ENCODE results near the gene NKX2-2.

The NKX2-2 gene

DNA sequence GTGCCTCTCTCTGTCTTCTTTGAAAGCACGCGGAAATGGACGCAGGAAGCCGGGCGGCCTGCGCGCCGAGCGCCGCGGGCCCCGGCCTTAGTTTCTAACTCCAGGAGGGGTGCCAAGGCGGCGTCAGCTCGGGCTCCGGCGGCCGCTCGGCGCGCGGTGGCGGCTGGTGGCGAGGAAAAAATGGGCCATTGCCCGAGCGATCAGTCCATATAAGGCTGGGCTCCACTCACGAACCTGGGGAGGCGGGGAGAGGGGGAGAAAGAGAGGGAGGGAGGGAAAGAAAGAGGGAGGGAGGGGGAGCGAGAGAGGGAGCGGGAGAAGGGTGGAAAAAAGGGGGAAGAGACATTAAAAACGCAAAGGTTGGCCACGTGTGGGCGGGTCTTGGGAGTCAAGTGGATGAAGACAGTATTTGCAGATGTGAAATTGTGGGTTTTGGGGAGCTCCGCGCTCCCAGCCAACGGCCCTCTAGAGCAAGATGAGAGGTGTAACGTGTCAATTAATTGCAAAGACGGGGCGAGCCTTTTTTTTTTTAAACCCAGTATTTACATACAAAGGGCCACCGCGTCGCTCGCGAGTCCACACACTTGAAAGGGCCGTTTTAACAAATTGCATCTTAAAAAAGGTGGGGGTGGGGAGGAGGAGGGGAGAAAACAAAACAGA lies at the start of gene NKX2-2:
TSS of gene NKX2-2 (minus strand) at position 184 of the 660 bp plus-strand sequence. CDS start 395 bp downstream, outside the sequence.
- no peak for DNase-seq
- Mint-ChIP-seq H3K4me3 (peak within 1 kb of the TSS; percentile 48), H3K36me3 (ENCODE audit: low read depth) (no peaks in the 10 kb centered on the region), H3K27ac (no peak within 1 kb of the TSS), H3K9me3 (no peaks in the 10 kb centered on the region), H3K4me1 (ENCODE audit: low read depth) (peaks cover 58% of the 10 kb centered on the region), H3K27me3 (peaks cover 89% of the 10 kb centered on the region)

GRCh38 chr20:21562656-21563055 lies 48.8 kb upstream of the NKX2-2 start:
- H3K27me3 Mint-ChIP-seq = peaks cover 24% of the 10 kb centered on the region
- no peak for DNase-seq
- no peak overlapping the region for H3K4me3 Mint-ChIP-seq
- H3K9me3 Mint-ChIP-seq = no peaks in the 10 kb centered on the region
- peaks cover 15% of the 10 kb centered on the region for H3K4me1 Mint-ChIP-seq (ENCODE audit: low read depth)
- H3K36me3 Mint-ChIP-seq (ENCODE audit: low read depth) = no peaks in the 10 kb centered on the region
- no peak overlapping the region for H3K27ac Mint-ChIP-seq

DNA sequence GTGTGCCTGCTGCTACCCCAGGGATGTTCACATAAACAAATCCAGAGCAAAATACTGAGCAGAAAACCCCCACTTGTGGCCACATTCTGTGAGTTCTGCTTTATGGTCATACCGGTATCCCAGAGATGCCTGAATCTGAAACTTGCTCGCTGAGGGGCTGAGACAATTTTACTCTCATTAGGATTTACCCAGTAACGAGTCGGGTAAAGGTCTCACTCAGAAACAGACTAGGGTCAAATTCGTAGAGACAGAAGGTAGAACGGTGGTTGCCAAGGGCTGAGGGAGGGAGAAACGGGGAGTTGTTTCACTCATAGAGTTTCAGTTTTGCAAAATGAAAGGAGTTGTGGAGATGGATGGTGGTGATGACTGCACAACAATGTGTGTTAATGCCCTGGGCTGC lies 45.4 kb upstream of the NKX2-2 start:
- no peaks in the 10 kb centered on the region for H3K9me3 Mint-ChIP-seq
- no peak for DNase-seq
- no peaks in the 10 kb centered on the region for H3K36me3 Mint-ChIP-seq (ENCODE audit: low read depth)
- H3K27me3 Mint-ChIP-seq = peaks cover 21% of the 10 kb centered on the region
- H3K4me1 Mint-ChIP-seq (ENCODE audit: low read depth) = peaks cover 36% of the 10 kb centered on the region
- H3K27ac Mint-ChIP-seq = peak overlapping the region; percentile 30
- no peak overlapping the region for H3K4me3 Mint-ChIP-seq

DNA sequence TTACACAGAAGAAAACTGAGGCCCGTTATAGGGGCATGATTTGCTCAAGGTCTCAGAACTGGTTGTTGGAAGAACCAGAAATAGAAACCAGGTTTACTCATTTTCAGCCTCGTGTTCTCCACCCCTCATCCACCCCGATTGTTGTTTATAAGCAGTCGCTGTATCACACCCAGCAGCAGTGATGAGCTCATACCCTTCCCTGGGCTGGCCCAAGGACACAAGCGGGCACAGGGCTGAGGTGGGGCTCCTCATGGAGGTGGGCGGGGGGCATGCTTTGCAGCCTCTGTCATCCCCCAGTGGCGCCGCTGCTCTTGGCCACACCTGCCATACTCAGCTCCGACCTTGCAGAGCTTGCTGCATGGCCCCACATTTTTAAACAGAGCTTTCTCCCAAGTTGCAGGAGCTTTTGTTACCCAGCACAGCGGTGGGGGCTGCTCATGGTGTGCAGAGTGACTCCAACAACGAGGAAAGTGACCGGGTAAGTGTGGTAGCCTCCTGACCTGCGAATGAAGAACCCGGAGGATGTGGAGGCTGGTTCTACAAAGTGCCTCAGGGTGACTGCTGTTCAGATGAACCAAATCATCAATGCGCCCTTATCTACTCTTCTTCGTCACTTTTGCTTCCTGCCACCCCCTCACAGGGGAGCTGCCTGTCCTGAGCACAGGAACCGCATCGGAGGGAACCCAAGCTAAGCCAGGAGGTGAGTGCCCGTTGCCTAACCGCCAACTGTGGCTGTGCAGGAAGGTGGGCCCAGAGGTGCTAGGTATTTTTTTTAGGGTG lies 43.6 kb upstream of the NKX2-2 start:
- peak; percentile 35 for DNase-seq
- H3K27ac Mint-ChIP-seq = peak overlapping the region; percentile 22
- no peaks in the 10 kb centered on the region for H3K9me3 Mint-ChIP-seq
- H3K27me3 Mint-ChIP-seq = peaks cover 10% of the 10 kb centered on the region
- no peaks in the 10 kb centered on the region for H3K36me3 Mint-ChIP-seq (ENCODE audit: low read depth)
- no peak overlapping the region for H3K4me3 Mint-ChIP-seq
- peaks cover 39% of the 10 kb centered on the region for H3K4me1 Mint-ChIP-seq (ENCODE audit: low read depth)

DNA sequence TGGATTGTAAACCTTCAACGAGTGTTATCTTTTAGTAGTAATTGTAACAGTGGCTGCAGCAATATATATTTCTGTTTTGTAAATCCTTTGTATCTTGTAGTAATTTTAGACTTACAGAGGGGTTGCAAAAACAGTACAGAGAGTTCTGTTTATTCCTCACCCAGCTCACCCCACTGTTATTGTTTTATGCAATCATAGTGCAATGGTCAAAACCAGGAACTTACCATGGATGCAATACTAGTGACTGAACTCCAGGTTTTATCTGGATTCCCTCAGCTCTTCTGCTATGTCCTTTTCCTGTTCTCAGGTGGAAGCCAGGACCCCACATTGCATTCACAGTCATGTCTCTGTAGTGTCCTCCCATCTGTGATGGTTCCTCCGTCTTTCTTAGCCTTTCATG lies 42.5 kb upstream of the NKX2-2 start:
- H3K9me3 Mint-ChIP-seq = no peaks in the 10 kb centered on the region
- H3K4me3 Mint-ChIP-seq = no peak overlapping the region
- DNase-seq = no peak
- peaks cover under 1% of the 10 kb centered on the region for H3K27me3 Mint-ChIP-seq
- H3K27ac Mint-ChIP-seq = no peak overlapping the region
- no peaks in the 10 kb centered on the region for H3K36me3 Mint-ChIP-seq (ENCODE audit: low read depth)
- H3K4me1 Mint-ChIP-seq (ENCODE audit: low read depth) = peaks cover 39% of the 10 kb centered on the region

DNA sequence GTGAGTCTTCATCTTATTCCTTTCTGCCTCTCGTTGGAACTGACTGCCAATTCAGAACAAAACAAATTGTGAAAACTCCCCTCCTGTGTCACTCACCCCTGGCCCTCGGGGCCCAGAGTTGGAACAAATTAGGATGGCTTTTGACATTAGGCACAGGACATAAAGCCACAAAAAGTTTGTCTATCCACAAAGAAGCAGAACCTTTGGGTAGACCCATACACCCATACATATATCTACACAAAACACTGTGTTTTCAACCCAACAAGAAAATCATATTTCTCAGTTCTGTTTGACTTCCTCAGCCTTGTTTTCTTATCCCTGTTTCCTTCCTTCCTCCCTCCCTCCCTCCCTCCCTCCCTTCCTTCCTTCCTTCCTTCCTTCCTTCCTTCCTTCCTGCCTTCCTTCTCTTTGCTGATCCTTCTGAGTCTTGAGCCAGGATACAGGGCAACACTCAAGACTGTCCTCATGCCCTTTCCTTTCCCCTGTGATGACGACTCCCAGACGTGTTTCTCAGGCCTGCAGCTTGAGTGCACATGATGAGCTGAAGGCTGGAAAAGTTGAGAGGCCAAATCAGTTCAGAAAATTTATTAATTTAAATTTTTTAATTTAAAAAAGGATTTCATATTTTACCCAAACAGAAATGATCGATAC lies 41.7 kb upstream of the NKX2-2 start:
- Mint-ChIP-seq H3K27me3 (no peaks in the 10 kb centered on the region), H3K4me3 (no peak overlapping the region), H3K36me3 (ENCODE audit: low read depth) (no peaks in the 10 kb centered on the region), H3K4me1 (ENCODE audit: low read depth) (peaks cover 39% of the 10 kb centered on the region), H3K9me3 (no peaks in the 10 kb centered on the region), H3K27ac (no peak overlapping the region)
- DNase-seq = no peak

DNA sequence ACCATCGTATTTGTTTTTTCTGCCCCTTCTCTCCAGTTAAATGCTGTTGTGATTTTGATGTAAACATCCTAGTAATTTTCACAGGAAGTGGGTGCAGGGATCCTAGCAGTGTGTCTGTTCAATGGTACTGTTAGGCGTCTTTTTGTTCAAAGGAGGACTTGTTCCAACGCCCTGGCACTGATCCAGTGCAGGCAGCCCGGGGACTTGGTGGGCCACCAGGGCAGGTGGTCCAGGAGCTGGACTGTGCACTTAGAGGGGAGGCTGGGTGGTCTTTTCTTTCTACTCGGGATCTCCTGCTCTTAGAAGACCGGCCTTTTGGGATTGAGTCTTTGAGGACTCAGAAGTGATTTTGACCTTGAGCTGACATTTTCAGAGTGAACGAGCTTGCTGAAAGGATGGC lies 41.1 kb upstream of the NKX2-2 start:
- H3K27me3 Mint-ChIP-seq = no peaks in the 10 kb centered on the region
- no peak for DNase-seq
- H3K27ac Mint-ChIP-seq = no peak overlapping the region
- H3K4me1 Mint-ChIP-seq (ENCODE audit: low read depth) = peaks cover 40% of the 10 kb centered on the region
- no peaks in the 10 kb centered on the region for H3K9me3 Mint-ChIP-seq
- no peak overlapping the region for H3K4me3 Mint-ChIP-seq
- H3K36me3 Mint-ChIP-seq (ENCODE audit: low read depth) = no peaks in the 10 kb centered on the region

DNA sequence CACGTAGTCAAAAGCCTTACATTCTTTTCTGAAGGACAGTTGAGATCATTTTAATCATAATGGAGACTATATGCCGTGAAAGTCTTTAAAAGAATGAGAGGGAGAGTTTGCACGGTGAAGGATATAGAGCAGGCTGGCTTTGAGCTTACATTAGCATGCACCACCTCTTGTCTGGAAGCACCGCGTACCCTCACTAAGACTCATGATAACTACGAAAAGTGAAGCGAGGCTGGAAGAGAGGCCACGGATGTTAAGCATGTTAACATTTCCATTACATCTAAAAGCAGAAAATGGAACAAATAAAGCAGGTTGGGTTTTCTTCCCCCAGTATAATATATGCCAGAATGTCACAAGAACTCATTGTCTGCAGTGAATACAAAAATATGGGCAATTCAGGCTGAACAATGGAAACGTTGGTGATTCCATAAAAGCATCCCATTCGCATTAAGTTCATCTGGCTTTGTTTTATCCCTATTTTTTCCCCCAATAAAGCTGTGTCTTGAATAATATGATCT lies 40.6 kb upstream of the NKX2-2 start:
- no peaks in the 10 kb centered on the region for H3K9me3 Mint-ChIP-seq
- no peak overlapping the region for H3K27ac Mint-ChIP-seq
- peaks cover 42% of the 10 kb centered on the region for H3K4me1 Mint-ChIP-seq (ENCODE audit: low read depth)
- no peak overlapping the region for H3K4me3 Mint-ChIP-seq
- H3K27me3 Mint-ChIP-seq = no peaks in the 10 kb centered on the region
- DNase-seq = no peak
- H3K36me3 Mint-ChIP-seq (ENCODE audit: low read depth) = no peaks in the 10 kb centered on the region

DNA sequence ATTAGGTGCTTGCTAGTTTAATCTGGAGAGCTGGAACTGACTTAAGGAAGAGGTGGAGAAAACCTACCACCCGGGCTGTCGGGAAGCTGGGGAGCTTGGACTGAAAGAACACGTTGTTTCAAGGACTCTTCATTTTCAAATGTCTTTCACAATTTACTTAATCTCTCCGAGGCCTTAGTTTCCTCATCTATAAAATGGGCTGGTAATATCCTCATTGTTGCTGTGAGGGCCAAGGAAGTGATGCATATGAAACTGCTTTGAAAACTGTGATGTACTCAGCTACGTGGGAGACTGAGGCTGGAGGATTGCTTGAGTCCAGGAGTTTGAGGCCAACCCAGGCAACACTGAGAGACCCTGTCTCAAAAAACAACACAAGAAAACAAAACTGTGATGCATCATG lies 36.7 kb upstream of the NKX2-2 start:
- Mint-ChIP-seq H3K27ac (no peak overlapping the region), H3K4me1 (ENCODE audit: low read depth) (peaks cover 50% of the 10 kb centered on the region), H3K36me3 (ENCODE audit: low read depth) (no peaks in the 10 kb centered on the region), H3K9me3 (no peaks in the 10 kb centered on the region), H3K4me3 (no peak overlapping the region), H3K27me3 (no peaks in the 10 kb centered on the region)
- no peak for DNase-seq

- Mint-ChIP-seq H3K27ac (peak overlapping the region; percentile 87), H3K4me1 (ENCODE audit: low read depth) (peaks cover 37% of the 10 kb centered on the region), H3K9me3 (no peaks in the 10 kb centered on the region), H3K27me3 (no peaks in the 10 kb centered on the region), H3K4me3 (peak overlapping the region; percentile 26), H3K36me3 (ENCODE audit: low read depth) (no peaks in the 10 kb centered on the region)
- DNase-seq = peak; percentile 48
These were observed 34.6 kb upstream of the NKX2-2 start for GRCh38 chr20:21548390-21549035.

DNA sequence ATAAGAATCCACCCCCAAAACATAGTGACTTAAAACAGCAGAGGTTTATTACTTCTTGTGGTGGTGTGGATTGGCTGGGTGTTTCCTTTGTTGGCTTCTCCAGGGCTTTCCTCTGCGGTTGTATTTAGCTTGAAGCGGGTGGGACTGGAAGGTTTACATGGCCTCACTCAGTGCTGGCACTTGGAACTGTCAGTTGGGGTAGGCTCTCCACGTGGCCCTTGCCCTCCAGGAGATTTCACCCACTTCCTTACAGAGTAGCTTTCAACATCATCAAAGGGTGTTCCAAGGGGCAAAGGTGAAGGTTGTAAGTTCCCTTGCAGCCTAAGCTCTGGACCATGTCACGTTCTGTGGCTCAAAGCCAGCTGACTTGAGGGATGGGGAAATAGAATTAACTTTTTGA lies 32.5 kb upstream of the NKX2-2 start:
- Mint-ChIP-seq H3K36me3 (ENCODE audit: low read depth) (no peaks in the 10 kb centered on the region), H3K27ac (no peak overlapping the region), H3K4me3 (no peak overlapping the region), H3K4me1 (ENCODE audit: low read depth) (peaks cover 37% of the 10 kb centered on the region), H3K9me3 (no peaks in the 10 kb centered on the region), H3K27me3 (no peaks in the 10 kb centered on the region)
- no peak for DNase-seq

DNA sequence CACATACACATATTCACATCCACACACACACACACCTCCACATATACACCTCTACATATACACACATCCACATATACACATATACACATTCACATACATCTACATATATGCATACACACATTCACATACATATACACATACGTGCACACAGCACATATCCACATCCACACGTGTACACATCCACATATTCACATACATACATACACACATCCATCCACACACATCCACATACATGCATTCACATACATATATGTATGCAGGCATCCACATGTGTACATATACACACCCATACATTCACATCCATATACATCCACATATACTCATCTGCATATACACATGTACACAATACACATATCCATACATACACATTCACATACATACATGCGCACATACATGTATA lies 25.6 kb upstream of the NKX2-2 start:
- H3K4me3 Mint-ChIP-seq = no peak overlapping the region
- no peaks in the 10 kb centered on the region for H3K36me3 Mint-ChIP-seq (ENCODE audit: low read depth)
- H3K9me3 Mint-ChIP-seq = no peaks in the 10 kb centered on the region
- no peak overlapping the region for H3K27ac Mint-ChIP-seq
- no peak for DNase-seq
- no peaks in the 10 kb centered on the region for H3K4me1 Mint-ChIP-seq (ENCODE audit: low read depth)
- peaks cover 14% of the 10 kb centered on the region for H3K27me3 Mint-ChIP-seq

GRCh38 chr20:21534886-21535285 lies 21.0 kb upstream of the NKX2-2 start:
- DNase-seq = no peak
- no peak overlapping the region for H3K4me3 Mint-ChIP-seq
- H3K36me3 Mint-ChIP-seq (ENCODE audit: low read depth) = no peaks in the 10 kb centered on the region
- H3K27ac Mint-ChIP-seq = no peak overlapping the region
- H3K27me3 Mint-ChIP-seq = peaks cover 28% of the 10 kb centered on the region
- peaks cover 2% of the 10 kb centered on the region for H3K4me1 Mint-ChIP-seq (ENCODE audit: low read depth)
- H3K9me3 Mint-ChIP-seq = no peaks in the 10 kb centered on the region

DNA sequence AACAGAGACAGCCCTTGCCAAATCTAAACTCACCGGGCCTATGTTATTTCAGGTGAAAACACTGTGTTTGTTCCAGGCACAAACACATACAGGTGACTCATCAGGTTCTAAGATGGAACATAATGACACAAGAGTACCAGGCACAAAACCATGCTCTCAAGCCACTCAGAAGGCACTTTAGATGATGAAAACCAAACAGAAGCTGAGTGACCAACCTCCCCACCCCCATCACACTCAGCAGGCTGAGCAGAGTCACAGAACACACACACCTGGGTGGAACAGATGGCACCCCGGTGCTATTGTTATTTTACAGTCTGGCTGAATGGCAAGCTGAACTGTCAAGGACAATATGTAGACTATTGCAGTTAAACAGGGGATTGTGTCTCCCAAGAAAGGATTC lies 20.6 kb upstream of the NKX2-2 start:
- Mint-ChIP-seq H3K4me3 (no peak overlapping the region), H3K36me3 (ENCODE audit: low read depth) (no peaks in the 10 kb centered on the region), H3K9me3 (no peaks in the 10 kb centered on the region), H3K4me1 (ENCODE audit: low read depth) (peaks cover 2% of the 10 kb centered on the region), H3K27me3 (peaks cover 26% of the 10 kb centered on the region), H3K27ac (no peak overlapping the region)
- DNase-seq = no peak

Measured in activated T-cell treated with anti-CD3 and anti-CD28 coated beads, Interleukin-2, amount 50 U/mL, for 24 hours (primary cell).